ENCODE results near the gene STIMATE.

Gene STIMATE

DNA sequence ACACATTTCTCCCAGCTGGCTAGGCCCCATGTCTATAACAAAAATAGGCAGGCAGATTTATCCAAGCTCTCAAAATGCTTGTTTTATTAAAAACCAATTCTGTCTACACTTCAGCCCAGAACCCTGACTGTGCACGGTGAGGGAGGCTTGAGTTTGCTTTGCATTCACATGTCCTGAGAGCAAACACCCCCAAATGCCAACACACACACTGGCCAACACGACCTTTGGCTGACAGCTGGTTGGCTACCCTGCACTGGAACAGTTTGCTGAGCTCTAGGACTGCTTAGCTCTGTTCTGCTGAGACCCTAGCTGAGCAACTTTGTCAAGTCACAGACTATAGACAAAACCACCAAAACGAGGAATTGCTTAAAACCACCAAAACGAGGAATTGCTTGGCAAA lies 3.6 kb downstream of the STIMATE start:
- DNase-seq (ENCODE audit: low spot score) = no peak

DNA sequence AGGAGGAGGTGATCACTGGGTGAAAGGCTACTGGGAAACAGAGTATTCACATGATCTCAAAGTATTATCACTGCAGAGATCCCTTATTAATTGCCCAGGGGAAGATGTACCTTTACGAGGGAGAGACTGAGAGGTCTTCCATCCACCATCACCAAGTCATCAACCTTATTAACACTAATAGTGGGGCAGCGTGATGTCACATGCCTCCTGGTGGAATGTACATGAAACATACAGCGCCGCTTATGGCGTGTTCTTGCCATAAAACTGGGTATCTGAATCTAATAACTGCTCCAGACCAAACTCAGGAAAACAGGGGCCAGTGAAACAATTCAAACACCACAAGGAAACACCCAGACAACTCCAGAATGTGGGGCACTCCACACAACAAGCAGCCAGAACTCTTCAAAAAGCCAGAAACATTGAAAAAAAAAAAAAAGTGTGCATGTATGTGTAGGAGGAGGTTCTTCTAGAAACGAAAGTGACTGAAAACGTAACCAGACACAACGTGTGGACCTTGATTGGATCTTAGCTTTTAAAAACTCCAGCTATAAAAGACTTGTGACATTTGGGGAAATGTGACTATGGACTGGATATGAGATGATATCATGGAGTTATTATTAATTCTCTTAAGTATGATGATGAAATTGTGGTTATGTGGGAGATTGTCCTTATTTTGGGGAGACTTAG lies 4.6 kb downstream of the STIMATE start:
- no peak for DNase-seq (ENCODE audit: low spot score)

DNA sequence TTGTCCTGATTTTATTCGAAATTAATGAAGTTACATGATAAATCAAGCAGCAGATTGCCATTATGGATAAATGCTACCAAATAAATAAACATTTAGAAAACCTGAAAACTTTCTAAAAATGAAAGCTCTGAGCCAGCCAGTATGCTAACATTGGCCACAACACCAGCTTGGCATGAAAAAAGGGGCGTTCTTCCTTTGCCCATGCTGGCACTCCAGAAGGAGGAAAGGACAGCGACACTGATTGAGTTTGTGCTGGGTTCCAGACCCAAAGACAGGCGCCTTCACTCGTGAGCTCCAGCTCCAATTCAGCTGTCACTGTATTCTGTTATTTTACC lies 5.1 kb downstream of the STIMATE start:
- DNase-seq (ENCODE audit: low spot score) = no peak

DNA sequence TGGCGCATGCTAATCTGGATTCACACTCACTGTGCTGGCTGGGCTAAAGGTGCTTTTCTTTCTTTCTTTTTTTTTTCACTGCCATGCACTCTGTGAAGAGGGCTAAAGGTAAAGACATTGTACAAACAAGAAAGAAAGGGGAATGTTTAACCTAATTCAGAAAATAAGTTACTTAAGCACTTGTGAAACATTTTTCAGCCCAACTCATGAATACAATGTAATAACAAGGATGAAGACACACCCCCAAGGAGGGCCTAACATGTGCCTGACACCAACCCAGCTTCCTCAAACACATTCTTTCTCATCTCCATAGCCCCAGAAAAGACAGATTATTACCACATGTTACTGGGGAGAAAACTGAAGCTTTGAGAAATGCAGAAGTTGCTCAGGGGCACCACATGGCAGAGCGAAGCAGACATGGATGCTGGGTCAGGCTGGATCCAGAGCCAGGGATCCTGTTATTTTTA lies 5.7 kb downstream of the STIMATE start:
- DNase-seq (ENCODE audit: low spot score) = peak; percentile 52

DNA sequence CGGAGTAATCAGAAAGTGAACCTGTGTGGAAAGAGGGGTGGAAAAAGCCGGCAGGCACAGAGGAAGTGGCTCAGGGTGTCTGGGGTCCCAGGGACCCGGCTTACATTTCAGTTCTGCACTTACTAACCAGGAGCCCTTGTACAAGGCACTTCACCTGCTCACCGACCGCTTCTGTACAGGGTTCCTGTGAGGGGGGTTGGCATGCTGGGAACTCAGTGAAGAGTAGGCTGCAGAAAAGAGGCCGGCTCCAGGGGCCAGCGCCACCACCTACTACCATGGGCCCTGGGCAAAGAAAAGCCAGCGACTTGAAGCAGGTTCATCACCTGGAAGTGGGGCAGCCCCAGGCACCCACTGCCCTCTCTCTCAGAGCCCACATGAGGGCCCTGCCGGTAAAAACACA lies 6.2 kb downstream of the STIMATE start:
- DNase-seq (ENCODE audit: low spot score) = no peak

DNA sequence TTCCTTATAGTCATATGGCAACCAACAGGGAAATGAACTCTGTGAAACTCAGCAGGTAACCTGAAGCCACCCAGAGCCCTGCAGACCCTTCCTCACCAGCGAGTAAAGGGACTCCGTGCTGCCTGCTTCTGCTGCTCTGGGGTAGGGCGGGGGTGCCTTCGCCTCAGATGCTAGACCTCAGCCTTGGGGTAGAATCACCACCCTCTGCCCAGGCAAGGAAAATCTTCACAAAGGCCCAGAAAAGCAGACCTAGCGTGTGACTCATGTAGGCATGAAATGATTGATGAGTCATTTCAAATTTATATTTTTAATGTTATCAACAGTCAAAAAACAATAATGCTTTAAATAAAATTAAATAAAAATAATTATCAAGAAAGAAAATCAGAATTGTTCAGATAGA lies 6.6 kb downstream of the STIMATE start:
- no peak for DNase-seq (ENCODE audit: low spot score)

DNA sequence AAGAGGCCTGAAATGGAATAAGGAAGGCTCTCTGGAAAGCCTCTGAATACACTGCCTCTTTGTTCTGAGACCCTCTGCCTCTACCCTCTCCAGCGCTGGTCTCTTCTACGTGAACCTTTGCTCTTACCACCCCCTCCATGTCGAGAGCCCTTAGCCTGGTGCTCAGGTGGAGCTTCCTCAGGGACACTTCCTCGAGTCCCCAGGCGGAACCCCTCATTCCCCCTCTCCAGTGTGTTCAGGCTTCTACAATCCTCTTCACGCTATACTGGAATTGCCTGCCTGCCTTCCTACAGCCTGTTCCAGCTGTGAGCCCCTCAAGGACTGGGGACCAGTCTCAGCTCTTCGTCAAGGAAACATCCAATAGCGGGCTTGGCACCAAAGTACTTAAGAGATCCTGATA lies 7.4 kb downstream of the STIMATE start:
- DNase-seq (ENCODE audit: low spot score) = no peak

DNA sequence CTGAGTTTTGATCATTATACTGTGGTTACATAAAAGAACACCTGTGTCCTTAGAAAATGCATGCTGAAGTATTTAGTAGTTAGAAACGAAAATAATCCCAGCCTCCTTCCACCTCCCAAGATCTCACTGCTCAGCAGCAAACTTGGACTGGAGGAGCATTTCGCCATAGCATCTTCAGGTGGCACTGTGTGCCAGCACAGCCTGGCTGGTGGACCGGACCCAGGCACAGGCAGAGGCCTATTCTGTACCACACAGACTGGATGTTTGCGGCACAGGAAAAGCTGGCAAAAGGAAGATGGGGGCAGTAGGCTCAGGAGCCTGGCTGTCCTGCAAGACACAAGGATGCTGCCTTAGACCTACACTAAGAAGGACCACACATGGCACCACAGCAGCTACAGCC lies 10.2 kb downstream of the STIMATE start:
- DNase-seq (ENCODE audit: low spot score) = no peak

DNA sequence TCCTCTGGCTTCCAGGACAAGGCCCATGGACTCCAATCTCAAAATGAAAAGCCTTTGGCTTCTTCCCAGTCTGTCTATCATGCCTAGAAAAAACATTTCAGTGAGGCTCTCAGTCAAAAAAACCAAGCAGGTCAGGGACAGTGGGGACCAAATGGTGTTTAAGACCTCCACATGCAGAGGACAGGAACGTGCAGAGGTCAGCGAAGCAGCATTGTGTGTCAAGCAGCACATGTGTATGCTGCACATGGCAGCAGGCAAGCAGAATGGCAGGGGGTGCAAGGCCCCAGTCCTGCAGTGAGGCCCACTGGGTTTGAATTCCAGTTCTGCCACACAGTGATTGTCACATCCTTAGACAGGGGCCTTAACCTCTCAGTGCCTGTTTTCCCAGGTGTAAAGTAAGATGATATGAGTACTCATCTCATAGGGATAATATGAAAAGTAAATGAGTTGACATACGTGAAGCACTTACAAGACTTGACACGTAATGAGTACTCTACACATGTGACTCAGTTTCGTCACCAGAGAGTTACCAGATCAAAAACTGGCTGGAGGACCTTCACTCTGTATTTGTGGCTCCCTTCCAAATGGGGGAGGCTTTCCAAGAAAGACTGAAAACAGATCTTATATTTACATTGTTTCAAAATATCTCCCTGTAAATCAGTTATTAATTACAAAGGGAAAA lies 11.2 kb downstream of the STIMATE start:
- no peak for DNase-seq (ENCODE audit: low spot score)

DNA sequence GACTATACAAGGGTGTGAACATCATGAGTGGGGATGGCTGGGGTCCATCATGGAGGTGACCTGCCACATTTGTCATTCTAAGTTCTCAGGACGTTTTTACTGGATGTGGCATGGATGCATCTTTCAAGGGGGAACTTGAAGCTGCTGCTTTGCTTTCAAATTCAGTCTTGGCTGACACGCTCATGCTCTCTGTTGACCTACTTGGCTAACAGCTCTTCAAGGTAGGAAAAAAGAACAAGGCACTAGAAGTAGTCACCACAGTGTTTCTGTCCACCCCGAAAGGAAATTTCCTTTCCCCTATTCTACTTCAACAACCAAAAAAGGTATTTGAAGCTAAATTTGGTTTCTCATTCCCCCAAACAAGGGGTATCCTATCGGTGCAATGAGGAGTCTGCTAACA lies 15.0 kb downstream of the STIMATE start:
- no peak for DNase-seq (ENCODE audit: low spot score)

DNA sequence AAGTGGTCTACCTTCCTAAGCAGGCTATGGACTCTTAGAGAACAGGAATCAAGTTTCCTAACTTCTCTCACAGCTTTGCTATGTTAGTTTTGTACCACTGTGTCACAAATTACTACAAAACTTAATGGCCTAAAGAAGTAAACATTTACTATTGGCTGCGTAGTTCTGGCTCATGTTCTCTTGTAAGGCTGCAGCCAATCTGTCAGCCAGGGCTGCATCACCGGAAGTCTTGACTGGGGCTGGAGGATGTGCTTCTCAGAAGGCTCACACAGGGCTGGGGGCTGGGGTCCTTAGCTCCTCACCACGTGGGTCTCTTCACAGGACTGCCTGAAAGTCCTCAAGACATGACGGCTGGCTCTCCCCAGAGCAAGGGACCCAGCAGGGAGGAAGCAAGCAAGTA lies 15.5 kb downstream of the STIMATE start:
- no peak for DNase-seq (ENCODE audit: low spot score)

DNA sequence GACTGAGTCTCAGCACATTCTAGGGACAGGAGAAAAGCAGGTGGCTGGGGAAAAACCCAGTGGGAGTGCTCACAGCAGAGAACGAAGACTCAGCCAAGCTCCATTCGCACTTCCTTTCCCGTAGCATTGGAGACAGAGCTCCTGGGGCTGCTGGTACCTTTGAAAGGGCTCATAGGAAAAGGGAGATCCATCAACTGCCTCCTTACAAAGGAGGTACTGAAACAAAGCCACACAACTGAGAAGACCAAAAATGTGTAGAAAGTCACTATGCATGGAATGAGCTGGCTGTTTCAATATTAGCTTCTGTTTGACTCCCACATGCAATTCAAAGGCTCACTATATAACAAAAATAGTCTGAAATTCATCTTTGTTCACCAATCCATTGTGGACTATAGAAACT lies 16.9 kb downstream of the STIMATE start:
- DNase-seq (ENCODE audit: low spot score) = no peak

DNA sequence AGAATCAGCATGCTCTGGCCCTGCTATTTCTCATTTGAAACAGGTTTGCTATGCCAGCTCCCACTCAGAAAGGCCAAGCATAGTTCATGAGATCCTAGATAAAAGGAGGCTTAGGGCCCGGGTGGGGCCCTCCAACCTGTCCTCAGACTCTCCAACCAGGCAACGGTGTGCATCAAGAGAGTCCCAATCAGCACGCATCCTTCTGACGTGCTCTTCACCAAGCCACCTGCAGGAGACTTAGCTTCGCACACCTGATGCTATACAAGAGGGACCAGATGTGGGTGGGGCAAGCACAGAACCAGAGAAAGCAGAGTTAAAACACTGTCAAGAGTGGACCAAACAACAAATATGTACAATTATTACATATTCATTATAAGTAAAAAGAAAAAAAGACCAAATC lies 17.3 kb downstream of the STIMATE start:
- DNase-seq (ENCODE audit: low spot score) = no peak

DNA sequence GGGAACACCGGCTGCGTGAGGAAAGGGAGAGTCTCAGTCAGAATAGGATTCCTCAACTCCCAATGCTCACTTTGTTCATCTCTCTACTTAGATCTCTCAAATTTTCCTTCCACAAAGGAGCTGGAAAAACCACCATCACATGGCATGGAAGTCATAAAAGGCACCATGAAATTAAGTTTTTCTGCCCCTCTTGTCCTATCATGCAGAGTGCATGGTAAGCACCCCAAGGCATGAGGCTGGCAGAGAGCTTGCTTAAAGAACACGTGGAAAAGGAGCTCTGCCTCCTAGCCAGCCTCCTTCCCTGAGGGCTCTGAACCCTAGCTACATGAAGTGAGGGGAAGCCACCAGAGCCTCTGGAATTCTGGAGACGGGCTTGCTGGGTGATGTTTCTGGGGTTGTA lies 17.8 kb downstream of the STIMATE start:
- DNase-seq (ENCODE audit: low spot score) = no peak

DNA sequence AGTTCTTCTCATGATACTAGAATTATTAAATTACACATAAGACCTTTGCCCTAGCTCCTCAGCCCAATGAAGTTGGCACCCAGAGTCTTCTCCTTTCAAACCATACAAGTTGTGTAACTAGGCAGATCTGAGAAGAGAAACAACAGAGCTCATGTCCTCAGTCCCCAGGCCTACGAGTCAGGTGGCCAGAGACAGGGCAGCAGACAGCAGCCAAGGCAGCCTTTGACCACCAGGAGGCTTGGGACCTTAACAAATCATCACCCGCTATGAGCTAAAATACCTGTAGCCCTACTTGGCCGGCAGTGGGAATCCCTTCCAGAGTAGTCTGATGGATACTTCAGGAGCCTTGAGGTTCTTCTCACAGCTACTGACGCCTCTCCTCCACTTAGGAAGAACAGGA lies 18.3 kb downstream of the STIMATE start:
- DNase-seq (ENCODE audit: low spot score) = no peak

DNA sequence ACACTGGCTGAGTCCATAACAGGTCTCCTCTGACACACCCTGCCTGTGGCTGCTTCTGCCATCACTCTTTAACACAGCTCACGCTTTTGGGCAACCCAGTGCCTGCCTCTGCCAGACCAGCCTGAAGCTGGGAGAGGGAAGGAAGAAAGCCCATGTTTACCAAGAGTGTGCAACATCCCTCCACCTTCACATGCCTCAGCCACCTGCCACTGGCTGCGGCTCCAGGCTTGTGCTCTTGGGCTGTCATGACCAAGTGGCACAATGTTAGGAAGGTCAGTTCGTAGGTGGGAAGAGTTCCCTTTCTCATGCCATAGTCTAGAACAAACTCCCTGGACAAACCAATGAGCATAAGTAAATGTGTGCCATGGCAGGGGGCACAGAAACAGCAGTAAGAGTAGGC lies 20.3 kb downstream of the STIMATE start:
- no peak for DNase-seq (ENCODE audit: low spot score)

DNA sequence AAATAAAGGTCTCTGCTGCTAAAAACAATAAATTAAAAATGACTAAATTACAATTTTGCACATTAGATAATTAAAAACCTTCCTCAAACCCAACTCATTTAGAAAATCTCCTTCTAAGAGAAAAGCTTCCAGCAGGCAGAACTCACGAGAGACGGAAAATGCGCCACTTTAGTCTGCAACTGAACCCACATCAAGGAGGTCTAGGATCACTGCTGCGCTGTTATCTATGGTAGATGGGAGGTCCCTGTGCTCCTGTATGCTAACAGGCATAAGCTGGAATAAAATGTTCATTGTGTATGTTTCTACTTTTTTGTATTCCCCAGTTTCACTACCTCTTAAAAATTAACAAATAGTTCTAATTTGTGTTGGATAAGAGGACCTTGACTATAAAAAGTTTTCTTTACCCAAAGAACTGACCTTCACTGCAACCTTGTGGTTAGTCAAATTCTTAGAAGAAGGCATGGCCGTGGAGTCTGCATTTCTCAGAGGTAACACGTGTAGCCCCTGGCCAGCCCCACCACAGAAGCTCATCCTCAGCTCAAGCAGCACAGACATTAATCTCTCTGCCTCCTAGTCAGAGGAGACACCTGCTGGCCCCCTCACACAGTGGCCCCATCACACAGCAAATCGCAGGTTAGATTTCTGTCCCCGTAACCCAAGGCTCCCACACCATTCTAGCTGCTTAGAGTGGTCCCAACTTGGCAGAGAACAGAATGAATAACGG lies 22.3 kb downstream of the STIMATE start:
- DNase-seq (ENCODE audit: low spot score) = no peak

DNA sequence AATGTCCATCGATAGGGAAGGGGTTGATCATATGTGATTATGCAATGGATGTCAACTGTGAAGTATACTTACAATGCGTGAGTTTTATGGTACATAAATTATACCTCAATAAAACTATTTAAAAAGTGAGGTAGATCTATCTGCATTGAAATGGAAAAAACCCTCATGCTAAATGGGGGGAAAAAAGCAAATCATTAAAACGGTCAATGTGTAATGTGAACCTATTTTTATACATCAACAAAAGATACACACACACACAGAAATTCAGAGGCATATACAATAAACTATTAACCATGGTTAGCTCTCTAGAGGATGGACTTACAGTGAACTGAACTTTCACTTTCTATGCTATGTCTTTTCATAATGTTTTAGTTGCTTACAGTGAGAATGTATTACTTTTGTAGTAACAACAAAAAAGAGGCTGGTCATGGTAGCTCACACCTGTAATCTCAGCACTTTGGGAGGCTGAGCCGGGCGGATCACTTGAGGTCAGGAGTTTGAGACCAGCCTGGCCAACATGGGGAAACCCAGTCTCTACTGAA lies 23.1 kb downstream of the STIMATE start:
- DNase-seq (ENCODE audit: low spot score) = no peak

DNA sequence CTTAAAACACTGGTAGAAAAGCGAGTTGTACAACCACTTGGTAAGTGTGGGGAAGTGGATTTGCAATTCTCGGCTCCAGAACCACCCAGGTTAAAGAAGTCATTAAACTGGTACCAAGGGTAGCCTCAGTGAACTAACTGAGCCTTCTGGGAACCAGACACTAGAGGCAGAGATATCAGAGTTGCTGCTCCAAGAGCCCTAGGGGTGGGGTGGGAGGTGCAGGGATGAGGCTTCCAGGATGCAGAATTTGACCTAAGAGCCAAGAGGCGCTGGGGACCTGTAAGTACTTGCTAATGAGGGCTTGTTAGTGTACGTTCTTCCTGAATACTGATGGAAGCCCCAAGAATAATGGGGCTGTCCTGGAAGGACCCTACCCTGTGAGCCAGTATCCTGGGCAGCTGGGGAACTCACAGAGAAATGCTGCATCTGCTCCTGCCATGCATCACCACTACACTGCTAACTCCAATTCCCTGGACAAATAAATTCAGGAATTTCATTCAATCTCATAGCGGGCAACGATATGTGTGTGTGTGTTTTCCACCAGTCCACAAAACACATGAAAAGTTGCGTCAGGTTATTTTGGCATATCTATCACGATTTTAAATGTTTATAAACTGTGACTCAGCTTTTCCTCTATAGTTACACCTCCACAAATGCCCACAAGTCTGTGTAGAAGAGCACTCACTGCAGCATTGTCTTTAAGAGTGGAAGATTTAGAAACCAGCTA lies 23.8 kb downstream of the STIMATE start:
- peak; percentile 50 for DNase-seq (ENCODE audit: low spot score)

DNA sequence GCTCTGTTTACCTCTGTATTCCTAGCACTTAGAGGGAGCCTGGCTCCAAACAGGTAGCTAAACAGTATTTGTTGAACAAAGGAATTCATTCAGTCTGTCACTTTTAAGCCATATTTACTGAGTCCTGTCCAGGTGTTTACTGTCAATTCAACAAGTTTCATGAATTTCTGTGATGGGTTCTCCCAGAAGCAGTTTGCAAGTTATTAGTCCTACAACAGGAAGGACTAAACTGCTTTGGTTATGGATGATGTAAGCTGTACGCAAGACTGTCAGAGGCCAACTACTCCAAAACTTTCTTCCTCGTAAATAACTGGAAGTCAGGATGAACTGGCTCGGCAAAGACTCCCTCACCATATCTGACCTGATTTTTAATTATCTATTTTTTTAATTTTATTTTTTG lies 25.1 kb downstream of the STIMATE start:
- DNase-seq (ENCODE audit: low spot score) = no peak

DNA sequence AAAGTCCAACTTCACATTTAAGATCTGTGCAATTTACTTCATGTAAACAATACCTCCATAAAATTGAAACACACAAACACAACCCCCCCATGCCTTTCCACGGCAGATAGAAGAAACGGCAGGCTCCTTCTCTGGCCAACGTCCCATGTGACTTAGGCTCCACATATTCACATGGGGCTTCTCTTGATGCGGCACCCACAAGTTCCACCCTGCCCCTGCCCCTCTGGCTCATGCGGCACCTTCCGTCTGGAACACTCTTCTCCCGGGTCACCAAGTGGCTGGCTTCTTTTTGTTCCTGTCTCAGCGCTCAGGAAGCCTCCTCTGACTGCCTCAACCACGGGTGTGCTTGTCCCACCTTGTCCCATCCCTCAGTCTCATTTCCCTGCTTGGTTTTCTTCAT lies 25.6 kb downstream of the STIMATE start:
- no peak for DNase-seq (ENCODE audit: low spot score)

DNA sequence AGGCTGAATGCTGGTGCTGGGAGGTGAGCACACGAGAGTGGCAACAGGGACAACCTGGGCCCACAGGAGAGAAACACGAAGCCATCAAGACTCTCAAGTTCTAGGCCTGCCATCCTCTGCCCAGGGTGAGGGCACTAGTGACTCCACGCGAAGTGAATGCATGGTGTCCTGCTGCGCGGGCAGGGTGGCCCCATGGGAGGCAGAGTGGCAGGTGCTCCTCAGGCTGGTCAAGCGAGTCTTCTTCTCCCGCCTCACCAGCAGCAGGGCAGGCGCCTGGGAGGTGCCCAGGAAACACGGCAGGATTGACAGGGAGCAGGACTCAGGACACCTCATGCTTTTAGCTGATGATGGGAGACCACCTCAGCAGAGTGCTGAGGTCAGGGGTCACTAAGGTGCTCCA lies 26.9 kb downstream of the STIMATE start:
- no peak for DNase-seq (ENCODE audit: low spot score)

DNA sequence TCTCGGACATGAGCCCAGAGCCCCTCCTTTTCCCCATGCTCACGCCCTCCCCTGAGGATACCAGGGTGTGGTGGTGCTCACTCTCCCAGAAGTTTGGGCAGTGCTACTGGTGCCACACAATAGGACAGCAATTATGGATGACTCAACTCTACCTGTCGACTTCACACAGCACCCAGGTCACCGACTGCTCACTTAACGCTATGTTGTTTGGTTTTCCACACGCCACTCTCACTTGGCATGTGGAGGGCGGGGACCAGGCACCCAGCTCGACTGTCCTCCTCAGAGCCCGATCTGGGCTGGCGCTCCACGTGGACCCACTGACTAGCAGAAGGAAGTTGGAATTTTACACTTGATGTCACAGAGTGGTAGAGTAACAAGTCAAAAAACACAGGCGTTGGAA lies 30.9 kb downstream of the STIMATE start:
- no peak for DNase-seq (ENCODE audit: low spot score)
